Effector memory CD8-positive, alpha-beta T cell (primary cell): ENCODE results near the gene ATG4B.

Experiments
- ATAC-seq: fragments of 150-1000 bp; cut with Tn5 transposase; replicated peaks from 2 replicates; pipeline ENCODE4 v1.10.0; 2021; ENCODE audit warnings: mild to moderate bottlenecking, moderate library complexity
- DNase-seq, 3 experiments: peaks; one replicate each; pipeline ENCODE4 v3.0.0; 2021
- H3K27ac Mint-ChIP-seq, 2 donors: one replicate each; pipeline ENCODE4 v1.8.0; 2022; ENCODE audit warnings: mild to moderate bottlenecking in 2 of 2, mixed read lengths in 2 of 2, moderate library complexity in 2 of 2
- H3K27me3 Mint-ChIP-seq, 2 donors: one replicate each; pipeline ENCODE4 v1.8.0; 2022; ENCODE audit warnings: mixed read lengths in 2 of 2
- H3K36me3 Mint-ChIP-seq: one replicate; pipeline ENCODE4 v1.8.0; 2022; ENCODE audit warnings: mild to moderate bottlenecking, moderate library complexity, mixed read lengths; ENCODE audit not compliant: insufficient read depth
- H3K4me1 Mint-ChIP-seq, 2 donors: one replicate each; pipeline ENCODE4 v1.8.0; 2022; ENCODE audit warnings: low read depth in 2 of 2, mixed read lengths in 2 of 2
- H3K4me3 Mint-ChIP-seq, 2 donors: one replicate each; pipeline ENCODE4 v1.8.0; 2022; ENCODE audit warnings: mild to moderate bottlenecking in 2 of 2, mixed read lengths in 2 of 2, moderate library complexity in 2 of 2
- H3K9me3 Mint-ChIP-seq, 2 donors: one replicate each; pipeline ENCODE4 v1.8.0; 2022; ENCODE audit warnings: mixed read lengths in 2 of 2

The ATG4B gene

DNA sequence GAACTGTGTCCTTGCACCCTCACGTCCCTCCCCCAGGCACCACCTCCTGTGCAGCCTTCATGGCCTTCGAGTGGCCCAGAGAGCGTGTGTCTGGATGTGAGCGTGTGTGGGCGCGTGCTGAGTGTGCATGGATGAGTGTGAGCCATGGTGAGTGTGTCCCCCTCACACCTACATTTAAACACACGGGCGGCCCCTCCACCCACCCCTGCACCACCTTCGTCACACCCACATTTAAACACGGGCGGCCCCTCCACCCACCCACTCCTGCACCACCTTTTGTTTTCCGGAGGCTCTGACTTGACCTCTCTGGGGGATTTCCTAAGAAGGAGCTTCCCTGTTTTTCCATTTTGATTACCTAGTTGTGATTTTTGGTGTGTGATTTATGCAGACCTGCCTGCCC lies 31.3 kb downstream of the ATG4B start:
- Mint-ChIP-seq H3K4me1 (peaks cover 7 to 17% of the 10 kb centered on the region in 2 donors), H3K27me3 (no peaks in the 10 kb centered on the region), H3K4me3 (no peak overlapping the region), H3K27ac (no peak overlapping the region), H3K9me3 (no peaks in the 10 kb centered on the region), H3K36me3 (peaks cover 38% of the 10 kb centered on the region)
- DNase-seq = no peak
- no peak for ATAC-seq

DNA sequence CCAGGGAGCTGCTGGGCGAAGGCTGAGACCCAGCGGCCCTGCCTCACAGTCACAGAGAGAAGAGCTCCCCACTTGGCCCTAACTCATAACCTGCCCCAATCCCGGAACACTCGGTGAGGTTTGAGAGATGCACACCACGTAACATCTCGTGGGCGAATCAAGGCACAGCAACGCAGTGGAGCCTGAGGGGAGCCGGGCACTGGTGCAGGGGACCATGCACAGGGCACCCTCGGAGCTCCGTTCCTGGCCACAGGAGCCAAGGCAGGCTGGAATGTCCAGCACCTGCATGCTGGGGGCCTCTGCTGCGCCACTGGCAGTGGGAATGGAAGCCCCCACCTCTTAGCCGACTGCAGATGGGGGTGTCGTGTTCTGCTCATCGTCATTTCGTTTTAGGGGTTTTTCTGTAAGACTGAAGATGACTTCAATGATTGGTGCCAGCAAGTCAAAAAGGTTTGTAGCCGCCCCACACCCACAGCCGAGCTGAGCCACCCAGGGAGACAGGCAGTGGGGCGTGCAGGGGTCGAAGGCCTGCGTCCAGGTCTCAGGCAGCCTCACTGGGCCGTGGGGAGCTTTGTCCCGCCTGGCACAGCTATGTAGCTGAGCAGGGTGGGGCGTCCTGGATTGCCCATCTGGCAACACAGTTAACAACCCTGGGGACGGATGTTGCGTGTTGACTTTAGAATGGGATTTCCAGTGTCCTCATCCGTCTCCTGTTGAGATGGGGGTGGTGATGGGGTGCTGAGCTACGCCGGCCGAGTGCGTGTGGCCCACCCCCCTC lies 33.0 kb downstream of the ATG4B start:
- Mint-ChIP-seq H3K9me3 (no peaks in the 10 kb centered on the region), H3K36me3 (peaks cover 27% of the 10 kb centered on the region)

DNA sequence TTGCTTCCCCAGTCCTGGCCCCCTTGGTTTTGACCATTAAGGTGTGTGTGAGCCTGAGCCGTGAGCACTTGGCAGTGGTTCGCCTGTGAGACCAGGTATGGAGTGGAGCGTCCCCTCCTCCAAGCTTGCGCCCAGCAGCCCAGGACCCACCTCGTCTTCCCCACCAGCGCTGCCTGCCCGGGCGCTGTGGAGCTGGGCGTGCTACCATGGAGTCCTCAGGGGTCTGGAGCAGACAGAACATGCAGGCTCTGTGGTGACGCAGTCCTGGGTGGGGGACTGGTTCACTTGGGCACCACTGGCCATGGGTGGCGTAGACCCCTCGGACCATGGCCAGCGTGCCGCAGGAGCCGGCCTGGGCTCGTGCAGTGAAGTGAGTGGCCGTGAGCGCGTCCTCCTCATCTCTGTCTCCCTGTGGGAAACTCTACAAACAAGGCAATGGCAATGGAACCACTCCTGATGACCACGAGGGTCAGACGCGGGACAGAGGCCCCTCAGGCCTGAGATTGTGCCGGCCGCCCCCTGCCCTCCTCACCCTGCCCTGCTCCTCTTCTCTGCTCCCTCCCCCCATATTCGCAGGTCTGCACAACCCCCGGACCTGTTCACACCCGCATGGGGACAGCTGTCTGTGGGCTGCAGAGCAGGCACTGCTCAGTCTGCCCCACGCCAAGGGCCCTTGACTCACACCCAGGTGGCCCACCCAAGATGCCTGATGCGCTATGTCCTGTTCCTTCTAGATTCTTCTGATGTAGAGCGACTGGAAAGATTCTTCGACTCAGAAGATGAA lies 34.2 kb downstream of the ATG4B start:
- DNase-seq = no peak
- H3K36me3 Mint-ChIP-seq = peaks cover 33% of the 10 kb centered on the region
- no peak overlapping the region for H3K4me3 Mint-ChIP-seq
- H3K27me3 Mint-ChIP-seq = no peaks in the 10 kb centered on the region
- ATAC-seq = no peak
- no peak overlapping the region for H3K27ac Mint-ChIP-seq
- H3K9me3 Mint-ChIP-seq = no peaks in the 10 kb centered on the region
- peaks cover 4 to 13% of the 10 kb centered on the region in 2 donors for H3K4me1 Mint-ChIP-seq

More for the DNA sequence above, 33.0 kb downstream of the ATG4B start:
- H3K4me1 Mint-ChIP-seq = peaks cover 4 to 14% of the 10 kb centered on the region in 2 donors
- ATAC-seq (no peak), DNase-seq (no peak)
- no peak overlapping the region for H3K4me3 Mint-ChIP-seq
- H3K27ac Mint-ChIP-seq = no peak overlapping the region
- no peaks in the 10 kb centered on the region for H3K27me3 Mint-ChIP-seq

DNA sequence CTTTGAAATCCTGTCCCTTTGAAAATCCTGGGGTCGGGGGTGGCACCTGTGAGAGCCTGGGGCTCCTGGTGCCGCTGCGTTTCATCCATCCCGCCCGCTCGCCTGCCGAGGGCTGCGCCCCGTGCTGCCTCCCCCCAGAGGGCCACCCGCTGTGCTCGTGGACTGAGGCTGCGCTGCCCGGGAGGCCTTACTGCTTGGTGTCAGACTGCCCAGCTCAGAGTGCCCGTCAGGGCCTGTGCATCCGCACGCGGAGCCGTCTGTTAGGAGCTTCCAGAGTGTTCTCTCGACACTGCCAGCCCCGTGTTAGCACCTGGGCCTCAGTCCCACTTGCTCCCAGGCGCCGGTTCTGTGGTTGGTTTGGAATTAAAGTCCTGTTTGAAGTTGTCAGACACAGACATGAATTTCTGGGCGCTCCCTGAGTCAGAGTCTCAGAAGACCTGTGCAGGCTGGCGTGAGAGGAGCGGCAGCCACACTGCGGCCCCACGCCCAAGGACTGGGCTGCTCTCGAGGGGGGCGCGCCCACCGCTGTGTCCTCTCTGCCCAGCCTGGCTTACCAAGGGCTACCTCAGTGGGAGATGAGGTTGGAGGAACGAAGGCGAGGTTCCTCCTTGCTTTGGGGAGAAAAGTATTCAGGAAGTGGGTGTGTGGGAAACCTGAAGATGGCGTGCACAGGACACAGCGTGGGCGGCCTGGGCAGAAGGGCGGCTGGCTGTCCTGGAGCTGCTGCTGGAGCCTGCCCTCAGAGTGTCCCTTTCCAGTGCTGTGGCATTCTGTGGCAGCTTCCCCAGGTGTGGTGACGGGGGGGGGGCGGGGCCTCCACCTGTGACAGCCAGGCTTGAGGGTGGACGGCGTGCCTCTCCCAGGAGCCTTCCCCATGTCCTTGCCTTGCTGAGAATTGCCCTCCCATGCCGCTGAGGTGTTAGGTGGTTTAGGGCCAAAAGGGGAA lies 35.0 kb downstream of the ATG4B start:
- peaks cover 4 to 13% of the 10 kb centered on the region in 2 donors for H3K4me1 Mint-ChIP-seq
- DNase-seq = no peak
- peaks cover 36% of the 10 kb centered on the region for H3K36me3 Mint-ChIP-seq
- no peak overlapping the region for H3K4me3 Mint-ChIP-seq
- ATAC-seq = peak; percentile 5
- no peaks in the 10 kb centered on the region for H3K27me3 Mint-ChIP-seq
- peak overlapping the region; percentile 7 to 76 for H3K27ac Mint-ChIP-seq
- no peaks in the 10 kb centered on the region for H3K9me3 Mint-ChIP-seq

DNA sequence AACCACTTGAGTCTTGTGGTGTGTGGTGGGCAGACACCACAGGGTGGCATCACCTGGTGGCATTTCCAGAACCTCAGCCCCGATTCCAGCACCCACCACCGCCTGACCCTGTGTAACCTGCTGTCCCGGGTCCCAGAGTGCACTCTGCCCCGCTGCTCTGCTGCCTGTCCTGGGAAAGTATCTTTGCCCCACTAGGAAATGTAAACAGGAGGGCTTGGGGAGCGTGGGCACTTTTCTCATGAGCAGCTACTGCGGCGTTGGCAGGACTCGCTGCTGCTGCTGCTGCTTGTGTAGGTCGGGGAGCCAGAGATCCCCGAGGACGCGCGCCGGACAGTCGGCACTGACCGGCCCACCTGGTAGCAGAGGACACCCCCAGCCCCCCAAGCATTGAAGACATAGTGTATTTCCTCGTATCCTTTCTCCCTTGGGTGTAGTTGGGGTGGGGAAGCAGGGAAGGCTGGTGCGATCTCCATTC lies 35.7 kb downstream of the ATG4B start:
- ATAC-seq (peak; percentile 51), DNase-seq (no peak)
- H3K9me3 Mint-ChIP-seq = no peaks in the 10 kb centered on the region
- H3K27ac Mint-ChIP-seq = peak overlapping the region; percentile 7 to 76
- no peak overlapping the region for H3K4me3 Mint-ChIP-seq
- peaks cover 4 to 13% of the 10 kb centered on the region in 2 donors for H3K4me1 Mint-ChIP-seq
- peaks cover 36% of the 10 kb centered on the region for H3K36me3 Mint-ChIP-seq
- no peaks in the 10 kb centered on the region for H3K27me3 Mint-ChIP-seq

DNA sequence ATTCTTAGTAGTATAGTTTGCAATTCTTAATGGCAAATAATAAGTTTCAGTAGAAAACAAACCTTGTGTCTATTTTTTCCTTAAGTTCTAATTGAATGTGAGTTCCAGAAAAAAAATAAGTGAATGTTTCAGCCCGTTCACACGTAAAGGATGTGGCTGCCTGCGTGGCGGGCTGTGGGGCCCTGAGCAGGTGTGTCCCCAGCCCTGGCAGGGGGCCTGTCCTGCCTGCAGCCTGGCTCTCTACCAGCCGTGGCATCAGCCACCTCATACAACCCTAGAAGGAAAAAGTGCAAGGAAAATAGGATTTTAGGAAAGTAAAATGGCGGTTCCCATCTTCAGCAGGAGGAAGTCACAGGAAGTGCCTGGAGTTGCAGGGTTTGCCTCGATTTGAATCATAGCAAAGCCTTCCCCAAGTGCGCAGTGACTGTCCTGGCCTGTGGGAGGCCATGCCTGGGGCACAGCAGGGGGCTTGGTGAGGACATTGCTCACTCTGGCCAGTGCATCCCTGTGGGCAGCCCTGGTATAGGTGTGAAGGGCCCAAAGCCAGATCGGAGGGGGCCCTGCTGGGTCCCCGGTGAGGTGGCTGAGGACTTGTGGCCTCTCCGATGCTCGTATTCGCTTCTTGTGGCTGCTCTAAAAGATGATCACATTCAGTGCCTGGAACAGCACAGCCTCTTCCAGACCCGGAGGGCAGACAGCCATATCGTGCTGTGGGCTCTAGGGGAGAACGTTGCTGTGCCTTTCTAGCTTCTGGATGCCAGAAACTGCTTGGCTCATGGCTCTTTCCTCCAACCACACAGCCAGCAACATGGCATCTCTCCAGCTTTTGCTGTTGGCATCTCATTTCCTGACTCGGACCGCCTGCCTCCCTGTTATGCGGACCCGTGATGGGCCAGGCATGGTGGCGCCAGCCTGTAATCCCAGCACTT lies 36.6 kb downstream of the ATG4B start:
- Mint-ChIP-seq H3K27me3 (no peaks in the 10 kb centered on the region), H3K4me3 (no peak overlapping the region), H3K4me1 (peaks cover 4 to 13% of the 10 kb centered on the region in 2 donors), H3K9me3 (no peaks in the 10 kb centered on the region), H3K36me3 (peaks cover 38% of the 10 kb centered on the region), H3K27ac (peak overlapping the region in 1 of 2 donors; percentile 76)
- DNase-seq (no peak), ATAC-seq (no peak)

DNA sequence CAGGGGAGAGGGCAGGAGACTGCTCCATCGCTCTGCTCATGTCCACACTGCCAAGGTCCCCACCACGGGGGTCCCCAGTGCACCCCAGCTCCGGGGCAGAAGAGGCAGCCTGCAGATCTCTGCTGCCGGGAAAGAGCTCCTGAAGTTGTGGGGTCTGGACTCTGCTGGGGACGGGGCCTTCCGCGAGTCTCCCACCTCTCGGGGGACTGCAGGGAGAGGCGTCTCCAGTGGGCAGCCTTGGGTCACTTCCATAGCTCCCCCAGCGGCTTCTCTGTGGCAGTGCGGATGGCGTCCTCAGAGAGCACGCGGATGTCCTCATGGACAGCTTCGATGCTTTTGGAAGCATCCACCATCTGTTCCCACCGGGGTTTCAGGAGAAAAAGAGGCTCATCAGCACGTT lies 38.4 kb downstream of the ATG4B start:
- H3K27ac Mint-ChIP-seq = no peak overlapping the region
- ATAC-seq = no peak
- no peaks in the 10 kb centered on the region for H3K9me3 Mint-ChIP-seq
- H3K36me3 Mint-ChIP-seq = peaks cover 38% of the 10 kb centered on the region
- H3K4me3 Mint-ChIP-seq = no peak overlapping the region
- DNase-seq = no peak
- peaks cover 8 to 15% of the 10 kb centered on the region in 2 donors for H3K4me1 Mint-ChIP-seq
- no peaks in the 10 kb centered on the region for H3K27me3 Mint-ChIP-seq

DNA sequence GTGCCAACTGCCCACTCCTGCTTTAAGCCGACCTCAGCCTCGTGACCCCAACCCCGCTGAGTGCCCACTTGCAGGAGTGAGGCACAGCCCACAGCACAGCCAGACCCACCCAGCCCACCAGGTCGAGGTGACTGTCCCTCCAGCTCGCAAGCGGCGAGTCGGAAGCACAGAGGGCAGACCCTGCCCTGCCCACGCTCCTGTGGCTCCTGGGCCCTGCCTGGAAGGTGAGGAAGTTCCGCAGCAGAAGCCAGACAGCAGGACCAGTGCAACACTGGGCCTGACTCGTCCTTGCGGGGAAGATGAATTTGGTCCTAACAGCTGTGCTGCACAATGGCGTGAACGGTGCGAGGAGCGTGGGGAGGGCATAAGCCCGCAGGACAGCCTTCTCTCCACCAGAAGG lies 39.2 kb downstream of the ATG4B start:
- no peak for ATAC-seq
- Mint-ChIP-seq H3K36me3 (peaks cover 33% of the 10 kb centered on the region), H3K27ac (no peak overlapping the region), H3K4me3 (no peak overlapping the region), H3K4me1 (peaks cover 9 to 15% of the 10 kb centered on the region in 2 donors), H3K9me3 (no peaks in the 10 kb centered on the region), H3K27me3 (no peaks in the 10 kb centered on the region)
- no peak for DNase-seq

DNA sequence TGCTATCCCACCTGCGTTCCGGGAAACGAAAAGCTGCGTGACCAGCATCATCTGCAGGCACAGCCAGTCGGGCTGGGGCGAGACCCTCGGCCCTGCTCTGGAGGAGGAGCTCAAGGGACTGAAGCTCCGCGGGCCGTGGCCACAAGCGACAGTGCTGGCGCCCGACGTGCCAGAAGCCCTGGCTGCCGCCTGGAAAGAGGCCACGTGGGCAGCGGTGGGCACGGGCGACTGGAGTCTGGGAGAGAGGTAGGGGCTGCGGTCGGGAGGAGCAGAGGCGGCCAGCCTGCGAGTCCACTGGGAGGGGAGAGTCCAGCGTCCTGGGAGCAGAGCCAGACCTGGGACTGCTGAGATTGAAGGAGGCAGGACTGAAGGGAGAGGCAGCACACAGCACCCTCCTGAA lies 39.9 kb downstream of the ATG4B start:
- DNase-seq (no peak), ATAC-seq (no peak)
- Mint-ChIP-seq H3K27ac (no peak overlapping the region), H3K36me3 (peaks cover 37% of the 10 kb centered on the region), H3K4me3 (no peak overlapping the region), H3K9me3 (no peaks in the 10 kb centered on the region), H3K27me3 (no peaks in the 10 kb centered on the region), H3K4me1 (peaks cover 9 to 13% of the 10 kb centered on the region in 2 donors)

DNA sequence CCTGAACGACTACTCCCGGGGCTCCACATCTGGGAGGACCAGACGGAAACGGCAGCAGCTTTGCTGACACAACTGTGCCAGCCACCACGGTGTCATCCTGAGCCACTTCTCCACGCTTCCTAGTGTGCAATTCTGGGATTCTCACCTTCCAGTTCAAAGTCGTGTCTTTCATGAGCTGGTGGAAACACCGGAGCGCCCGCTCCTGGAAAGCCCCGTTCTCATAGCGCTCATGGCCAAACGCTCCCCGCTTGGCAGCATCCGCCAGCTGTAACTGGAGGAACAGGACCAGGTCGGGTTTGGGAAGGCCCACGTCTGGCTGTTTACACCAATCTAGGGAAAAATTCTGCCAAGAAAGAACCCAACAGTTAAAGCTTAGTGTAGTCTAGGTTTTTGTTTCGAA lies 40.8 kb downstream of the ATG4B start:
- DNase-seq (no peak), ATAC-seq (no peak)
- H3K36me3 Mint-ChIP-seq = peaks cover 37% of the 10 kb centered on the region
- no peaks in the 10 kb centered on the region for H3K9me3 Mint-ChIP-seq
- H3K4me1 Mint-ChIP-seq = peaks cover 6 to 9% of the 10 kb centered on the region in 2 donors
- no peaks in the 10 kb centered on the region for H3K27me3 Mint-ChIP-seq
- no peak overlapping the region for H3K27ac Mint-ChIP-seq
- H3K4me3 Mint-ChIP-seq = no peak overlapping the region

DNA sequence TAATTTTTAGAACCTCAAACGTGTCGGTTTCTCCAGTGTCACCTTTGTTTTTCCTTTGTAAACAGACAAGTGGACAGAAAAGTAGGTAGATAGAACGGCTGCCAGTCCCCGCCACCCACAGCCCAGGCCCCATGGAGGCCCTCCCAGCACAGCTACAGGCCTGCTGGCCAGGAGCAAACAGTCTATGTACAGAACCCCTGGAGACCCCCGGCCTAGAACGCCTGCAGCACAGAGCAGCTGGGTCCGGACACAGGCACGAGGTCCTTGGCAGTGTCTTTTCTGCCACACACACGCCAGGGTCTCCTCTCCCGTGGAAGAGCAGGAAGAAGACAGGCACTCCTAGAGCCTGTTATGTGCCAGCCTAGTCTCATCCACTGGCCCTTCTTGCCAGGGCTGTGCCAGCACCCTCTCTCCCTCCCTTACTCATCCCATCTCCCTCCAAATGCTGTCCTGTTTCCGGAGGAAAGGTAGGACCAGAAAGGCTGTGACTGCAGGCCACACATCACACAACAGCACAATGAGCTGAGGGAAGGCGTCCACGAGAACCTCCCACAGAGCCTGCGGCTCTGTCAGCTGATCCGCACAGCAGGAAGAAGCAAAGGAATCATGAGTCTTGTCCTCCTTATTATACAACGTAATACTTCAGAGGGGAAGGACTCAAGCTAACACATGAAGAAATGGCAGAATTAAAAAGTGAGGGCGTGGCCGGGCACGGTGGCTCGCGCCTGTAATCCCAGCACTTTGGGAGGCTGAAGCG lies 41.5 kb downstream of the ATG4B start:
- Mint-ChIP-seq H3K27ac (no peak overlapping the region), H3K9me3 (no peaks in the 10 kb centered on the region), H3K27me3 (no peaks in the 10 kb centered on the region), H3K4me3 (no peak overlapping the region), H3K4me1 (peaks cover 2 to 4% of the 10 kb centered on the region in 2 donors), H3K36me3 (peaks cover 40% of the 10 kb centered on the region)
- DNase-seq = no peak
- ATAC-seq = no peak

DNA sequence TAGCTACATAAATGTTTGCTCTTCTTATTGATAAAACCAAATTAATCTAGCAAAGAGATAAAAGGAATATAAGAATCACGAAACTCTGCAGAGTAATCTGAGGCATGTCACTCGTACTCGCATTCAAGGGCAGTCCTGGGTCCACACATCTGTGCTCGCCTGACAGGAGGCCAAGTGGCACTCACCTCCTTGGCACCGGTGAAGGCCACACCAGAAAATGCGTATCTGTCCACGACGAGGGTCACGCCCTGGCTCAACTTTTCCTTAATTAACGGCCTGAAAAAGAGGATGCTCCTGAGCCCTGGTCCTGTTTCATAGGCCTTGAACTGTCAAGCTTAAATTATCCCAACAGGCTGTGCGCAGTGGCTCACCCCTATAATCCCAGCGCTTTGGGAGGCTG lies 42.6 kb downstream of the ATG4B start:
- DNase-seq (no peak), ATAC-seq (no peak)
- no peaks in the 10 kb centered on the region for H3K9me3 Mint-ChIP-seq
- H3K4me3 Mint-ChIP-seq = no peak overlapping the region
- peaks cover 43% of the 10 kb centered on the region for H3K36me3 Mint-ChIP-seq
- no peak overlapping the region for H3K27ac Mint-ChIP-seq
- peaks cover 2 to 4% of the 10 kb centered on the region in 2 donors for H3K4me1 Mint-ChIP-seq
- H3K27me3 Mint-ChIP-seq = no peaks in the 10 kb centered on the region
